Measurements from ENCODE around the gene HNRNPA1L2. TPM values are rescaled to one million over a fixed set of nuclear protein-coding genes. Genes with fewer than 3 reads are reported as not detected.

Gene HNRNPA1L2
- total RNA-seq, 1 experiment from 2014 or later = 0.77 TPM

Other genes starting within 250 kb of the HNRNPA1L2 start
- 0.32 and 0.42 TPM in 2 replicates for gene THSD1, start 236.3 kb upstream of the HNRNPA1L2 start, total RNA-seq (2014; rRNA removed; shearing (Covaris generic))
- 41.7 and 52.3 TPM in 2 replicates for gene VPS36, start 191.8 kb upstream of the HNRNPA1L2 start, total RNA-seq (2014; rRNA removed; shearing (Covaris generic))
- 41.3 and 45.0 TPM in 2 replicates for gene CKAP2, start 187.0 kb upstream of the HNRNPA1L2 start, total RNA-seq (2014; rRNA removed; shearing (Covaris generic))
- gene SUGT1, start 10.4 kb downstream of the HNRNPA1L2 start, total RNA-seq (2014; rRNA removed; shearing (Covaris generic)) = 40.8 and 43.8 TPM in 2 replicates
- not detected in 2 replicates for gene CNMD, start 97.4 kb downstream of the HNRNPA1L2 start, total RNA-seq (2014; rRNA removed; shearing (Covaris generic))
- gene PCDH8, start 206.2 kb downstream of the HNRNPA1L2 start, total RNA-seq (2014; rRNA removed; shearing (Covaris generic)) = 0.11 TPM in 1 of 2 replicates, not detected in the other

Data from SK-MEL-5 (cell line).